ENCODE data around the gene CXorf58.
"Not testable (repeated sequence)": the region's sequence is repeated elsewhere in the genome, so short reads cannot be mapped to it uniquely, and the experiment has no call there.

CXorf58 gene

DNA sequence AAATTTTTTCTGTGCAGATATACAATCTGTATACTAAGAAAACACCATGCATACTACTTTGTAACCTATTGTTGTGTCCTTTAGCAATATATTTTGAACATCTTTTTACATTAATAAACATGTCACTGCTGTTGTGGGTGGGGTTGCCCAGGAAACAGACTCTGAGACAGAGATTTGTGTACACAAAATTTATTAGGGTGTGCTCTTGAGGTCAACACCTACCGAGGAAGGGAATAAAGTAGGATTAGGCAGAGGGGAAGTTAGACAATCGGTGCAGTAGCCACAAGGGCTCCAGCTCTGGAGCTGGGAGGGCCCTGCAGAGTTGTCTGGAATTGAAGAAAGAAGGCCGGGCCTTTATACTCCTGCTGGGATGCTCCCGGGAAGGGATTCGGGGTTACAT lies 56.4 kb downstream of the CXorf58 start:
- DNase-seq: no peak

DNA sequence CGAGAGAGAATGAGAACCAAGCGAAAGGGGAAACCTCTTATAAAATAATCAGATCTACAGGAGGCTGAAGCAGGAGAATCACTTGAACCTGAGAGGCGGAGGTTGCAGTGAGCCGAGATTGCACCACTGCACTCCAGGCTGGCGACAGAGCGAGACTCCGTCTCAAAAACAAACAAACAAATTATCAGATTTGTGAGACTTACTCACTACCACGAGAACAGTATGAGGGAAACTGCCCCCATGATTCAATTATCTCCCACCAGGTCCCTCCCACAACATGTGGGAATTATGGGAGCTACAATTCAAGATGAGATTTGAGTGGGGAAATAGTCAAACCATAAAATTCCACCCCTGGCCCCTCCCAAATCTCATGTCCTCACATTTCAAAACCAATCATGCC lies 57.8 kb downstream of the CXorf58 start:
- DNase-seq: not testable (repeated sequence)

DNA sequence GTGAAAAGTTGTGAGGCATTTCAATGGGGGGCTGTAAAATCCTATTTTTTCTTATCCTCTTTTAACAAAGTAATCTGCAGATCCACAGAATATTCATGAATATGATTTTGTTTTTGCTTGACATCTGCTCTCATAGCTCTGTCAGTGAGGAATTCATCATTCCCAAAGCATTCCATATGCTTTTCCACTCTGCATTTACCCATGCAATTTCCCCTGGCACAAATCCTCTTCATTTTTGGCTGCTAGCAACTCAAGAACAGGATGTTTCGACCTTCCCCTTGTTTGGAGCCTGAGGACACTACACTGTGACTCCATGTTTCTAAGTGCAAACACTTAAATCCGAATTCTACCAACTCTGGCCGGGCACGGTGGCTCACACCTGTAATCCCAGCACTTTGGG lies 70.7 kb downstream of the CXorf58 start:
- DNase-seq: no peak

DNA sequence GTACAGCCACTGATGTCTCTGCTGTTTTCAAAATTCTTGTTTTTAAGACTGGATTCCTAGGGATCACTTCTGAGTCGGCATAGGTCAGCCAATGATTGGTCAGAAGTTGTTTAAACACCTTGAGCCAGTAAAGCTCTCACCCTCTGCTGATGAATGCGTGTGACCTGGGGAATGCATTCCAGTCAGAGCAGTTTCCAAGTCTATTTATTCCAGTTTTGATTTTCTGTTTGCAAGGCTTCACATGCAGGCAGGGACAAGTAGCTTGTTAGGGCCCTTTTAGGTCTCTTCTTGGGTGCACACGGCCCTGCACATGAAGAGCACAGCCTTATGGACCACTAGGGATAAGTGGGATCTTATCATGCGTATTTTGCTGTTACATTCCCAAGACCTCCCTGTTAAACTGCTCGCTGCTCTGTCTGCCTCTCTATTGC lies 72.2 kb downstream of the CXorf58 start:
- DNase-seq: no peak

- no peak for DNase-seq
Observed at GRCh38 chrX:23981222-23981621, 73.4 kb downstream of the CXorf58 start.

DNA sequence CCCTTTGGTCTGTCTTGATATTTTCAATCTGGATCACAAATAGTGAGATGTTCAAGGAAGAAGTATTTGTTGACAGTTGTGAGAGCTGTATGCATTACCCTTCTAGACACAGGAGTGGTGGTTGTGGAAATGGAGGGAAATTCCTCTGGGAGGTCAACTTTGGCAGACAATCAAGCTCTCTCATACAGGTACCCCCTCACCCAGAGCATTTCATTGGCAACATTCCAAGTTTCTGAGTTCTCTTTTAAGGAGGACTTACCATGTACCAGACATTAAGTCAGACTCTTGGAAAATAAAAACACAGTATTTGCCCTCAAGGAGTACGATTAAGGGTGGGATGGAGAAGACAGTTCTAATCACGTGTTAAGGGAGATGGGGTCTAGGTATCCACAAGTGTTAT lies 73.9 kb downstream of the CXorf58 start:
- DNase-seq: no peak

DNA sequence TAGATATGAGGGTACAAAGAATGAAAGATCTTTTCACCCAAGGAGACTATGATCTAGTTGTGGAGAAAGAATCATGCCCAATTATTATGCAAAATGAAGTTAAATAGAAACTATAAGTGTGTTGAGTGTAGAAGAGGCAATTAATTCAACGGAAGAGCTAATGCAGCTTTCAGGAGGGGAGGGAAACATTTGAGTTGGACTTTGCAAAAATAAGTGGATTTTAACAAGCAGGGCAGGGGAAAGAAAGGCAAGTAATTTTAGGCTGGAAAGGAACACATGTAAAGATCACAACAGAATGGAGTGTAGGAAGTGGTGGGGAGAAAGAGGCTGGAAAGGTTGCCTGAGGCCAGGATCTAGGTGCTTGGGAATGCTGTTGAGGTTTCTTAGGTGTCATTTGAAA lies 75.1 kb downstream of the CXorf58 start:
- no peak for DNase-seq

All from NK-92 treated with Interleukin-12 subunit alpha and Interleukin-12 subunit beta, amount 100 ng/mL, for 24 hours (cell line).